ENCODE measurements around the gene TUT4.

Gene TUT4

GRCh38 chr1:52544665-52545525 lies 8.0 kb downstream of the TUT4 start:
- Histone ChIP-seq H2AFZ (ENCODE audit: low read depth, low read length, severe bottlenecking) (no peak overlapping the region), H3K9me3 (ENCODE audit: insufficient read depth, low read length) (peaks cover 9% of the 10 kb centered on the region; the same call in 1 of the 2 replicates), H3K36me3 (ENCODE audit: low read length) (peaks cover 20% of the 10 kb centered on the region), H3K27me3 (ENCODE audit: low read length) (no peaks in the 10 kb centered on the region), H3K4me2 (ENCODE audit: low read depth, low read length, poor library complexity, severe bottlenecking) (no peak overlapping the region), H3K9ac (ENCODE audit: low read length) (no peak overlapping the region), H3K4me3 (ENCODE audit: insufficient read depth, low read length, poor library complexity, severe bottlenecking) (no peak overlapping the region), H4K20me1 (ENCODE audit: low read depth, low read length) (peaks cover 22% of the 10 kb centered on the region), H3F3A (ENCODE audit: insufficient read depth) (no peaks in the 10 kb centered on the region; the same call in 1 of the 2 replicates), H3K27ac (ENCODE audit: low read depth, low read length) (no peak overlapping the region), H3K9me2 (replicated peaks; ENCODE audit: insufficient read depth, low read length) (no peaks in the 10 kb centered on the region), H3K79me2 (ENCODE audit: insufficient read depth, low read length) (peaks cover 100% of the 10 kb centered on the region)
- TF ChIP-seq EZH2phosphoT487 (conservative IDR thresholded peaks at IDR 0.05; ENCODE audit: low read length) (no peak), CTCF (IDR thresholded peaks at IDR 0.05; ENCODE audit: insufficient read depth, low read length, poor library complexity, severe bottlenecking) (no peak)

- H3F3A ChIP-seq (ENCODE audit: insufficient read depth), result no peaks in the 10 kb centered on the region
- H3K4me2 ChIP-seq (ENCODE audit: low read depth, low read length, poor library complexity, severe bottlenecking), result no peak overlapping the region
- TF ChIP-seq EZH2phosphoT487 (conservative IDR thresholded peaks at IDR 0.05; ENCODE audit: low read length) (no peak), CTCF (IDR thresholded peaks at IDR 0.05; ENCODE audit: insufficient read depth, low read length, poor library complexity, severe bottlenecking) (no peak)
- H4K20me1 ChIP-seq (ENCODE audit: low read depth, low read length), result peaks cover 16% of the 10 kb centered on the region
- H3K9ac ChIP-seq (ENCODE audit: low read length), result no peak overlapping the region
- H3K4me3 ChIP-seq (ENCODE audit: insufficient read depth, low read length, poor library complexity, severe bottlenecking), result no peak overlapping the region
- H3K27ac ChIP-seq (ENCODE audit: low read depth, low read length), result no peak overlapping the region
- peaks cover 9% of the 10 kb centered on the region; the same call in 1 of the 2 replicates for H3K9me3 ChIP-seq (ENCODE audit: insufficient read depth, low read length)
- no peaks in the 10 kb centered on the region for H3K9me2 ChIP-seq (replicated peaks; ENCODE audit: insufficient read depth, low read length)
- H3K36me3 ChIP-seq (ENCODE audit: low read length), result peaks cover 20% of the 10 kb centered on the region
- no peaks in the 10 kb centered on the region for H3K27me3 ChIP-seq (ENCODE audit: low read length)
- H3K79me2 ChIP-seq (ENCODE audit: insufficient read depth, low read length), result peaks cover 100% of the 10 kb centered on the region
- H2AFZ ChIP-seq (ENCODE audit: low read depth, low read length, severe bottlenecking), result no peak overlapping the region
Observed at GRCh38 chr1:52542085-52542688, 10.7 kb downstream of the TUT4 start.

GRCh38 chr1:52534928-52535764 lies 17.7 kb downstream of the TUT4 start:
- no peak for TF ChIP-seq EZH2phosphoT487 (conservative IDR thresholded peaks at IDR 0.05; ENCODE audit: low read length)
- TF ChIP-seq CTCF (IDR thresholded peaks at IDR 0.05; ENCODE audit: insufficient read depth, low read length, poor library complexity, severe bottlenecking), result no peak
- Histone ChIP-seq H3K9me2 (replicated peaks; ENCODE audit: insufficient read depth, low read length) (no peaks in the 10 kb centered on the region), H3K4me2 (ENCODE audit: low read depth, low read length, poor library complexity, severe bottlenecking) (no peak overlapping the region)

More at GRCh38 chr1:52534928-52535764, 17.7 kb downstream of the TUT4 start:
- Histone ChIP-seq H4K20me1 (ENCODE audit: low read depth, low read length) (peaks cover 17% of the 10 kb centered on the region), H3K27me3 (ENCODE audit: low read length) (no peaks in the 10 kb centered on the region), H3K4me3 (ENCODE audit: insufficient read depth, low read length, poor library complexity, severe bottlenecking) (no peak overlapping the region), H3F3A (ENCODE audit: insufficient read depth) (no peaks in the 10 kb centered on the region; the same call in 1 of the 2 replicates), H2AFZ (ENCODE audit: low read depth, low read length, severe bottlenecking) (no peak overlapping the region), H3K27ac (ENCODE audit: low read depth, low read length) (no peak overlapping the region), H3K79me2 (ENCODE audit: insufficient read depth, low read length) (peaks cover 98% of the 10 kb centered on the region), H3K9ac (ENCODE audit: low read length) (no peak overlapping the region), H3K36me3 (ENCODE audit: low read length) (no peaks in the 10 kb centered on the region), H3K9me3 (ENCODE audit: insufficient read depth, low read length) (no peaks in the 10 kb centered on the region)

Measured in SU-DHL-6 (cell line).